GM18505 (cell line): Measurements from ENCODE around the gene SYNGR1.

Experiments
- ATAC-seq: cut with Tn5 transposase; IDR thresholded peaks from one replicate; pipeline ENCODE4 v1.9.1; 2021; ENCODE audit not compliant: unreplicated experiment
- POLR2A ChIP-seq: IDR thresholded peaks from 4 replicates; pipeline ENCODE4 v1.6.1; 2011; ENCODE audit warnings: borderline replicate concordance; ENCODE audit not compliant: insufficient read depth, insufficient read length; ENCODE audit errors: extremely low read depth

Gene SYNGR1

GRCh38 chr22:39381009-39381755 is 31.4 kb downstream of the SYNGR1 start:
- no peak for TF ChIP-seq POLR2A
- no peak for ATAC-seq

- ATAC-seq, result no peak
- TF ChIP-seq POLR2A, result no peak
These were observed 32.1 kb downstream of the SYNGR1 start for GRCh38 chr22:39381930-39382329.

- TF ChIP-seq POLR2A, result no peak
- no peak for ATAC-seq
These were observed 32.6 kb downstream of the SYNGR1 start for GRCh38 chr22:39382410-39382809.

- TF ChIP-seq POLR2A, result no peak
- no peak for ATAC-seq
These were observed 34.2 kb downstream of the SYNGR1 start for GRCh38 chr22:39383841-39384625.

- TF ChIP-seq POLR2A, result no peak
- ATAC-seq, result no peak
These were observed 35.1 kb downstream of the SYNGR1 start for GRCh38 chr22:39384750-39385480.

- ATAC-seq, result peak; percentile 59
- TF ChIP-seq POLR2A, result peak; percentile 22
These were observed 38.6 kb downstream of the SYNGR1 start for GRCh38 chr22:39388261-39389011.

GRCh38 chr22:39389420-39389819 is 39.6 kb downstream of the SYNGR1 start:
- TF ChIP-seq POLR2A, result no peak
- ATAC-seq, result no peak

- no peak for TF ChIP-seq POLR2A
- no peak for ATAC-seq
These were observed 42.7 kb downstream of the SYNGR1 start for GRCh38 chr22:39392341-39392948.

GRCh38 chr22:39395936-39396796 is 46.4 kb downstream of the SYNGR1 start:
- TF ChIP-seq POLR2A, result no peak
- ATAC-seq, result no peak

GRCh38 chr22:39396797-39397195 is 47.0 kb downstream of the SYNGR1 start:
- no peak for TF ChIP-seq POLR2A
- ATAC-seq, result no peak

- TF ChIP-seq POLR2A, result no peak
- ATAC-seq, result no peak
These were observed 51.5 kb downstream of the SYNGR1 start for GRCh38 chr22:39401301-39401631.

GRCh38 chr22:39405346-39406085 is 55.7 kb downstream of the SYNGR1 start:
- no peak for TF ChIP-seq POLR2A
- no peak for ATAC-seq

GRCh38 chr22:39408173-39408572 is 58.4 kb downstream of the SYNGR1 start:
- TF ChIP-seq POLR2A, result no peak
- no peak for ATAC-seq
